GM19043 (cell line): ENCODE measurements around the gene DNMT3L.
"Not testable (repeated sequence)": the region's sequence is repeated elsewhere in the genome, so short reads cannot be mapped to it uniquely, and the experiment has no call there.

Experiments
- ATAC-seq: cut with Tn5 transposase; IDR thresholded peaks from one replicate; pipeline ENCODE4 v1.9.1; 2021; ENCODE audit warnings: low read depth; ENCODE audit not compliant: unreplicated experiment

Gene DNMT3L

DNA sequence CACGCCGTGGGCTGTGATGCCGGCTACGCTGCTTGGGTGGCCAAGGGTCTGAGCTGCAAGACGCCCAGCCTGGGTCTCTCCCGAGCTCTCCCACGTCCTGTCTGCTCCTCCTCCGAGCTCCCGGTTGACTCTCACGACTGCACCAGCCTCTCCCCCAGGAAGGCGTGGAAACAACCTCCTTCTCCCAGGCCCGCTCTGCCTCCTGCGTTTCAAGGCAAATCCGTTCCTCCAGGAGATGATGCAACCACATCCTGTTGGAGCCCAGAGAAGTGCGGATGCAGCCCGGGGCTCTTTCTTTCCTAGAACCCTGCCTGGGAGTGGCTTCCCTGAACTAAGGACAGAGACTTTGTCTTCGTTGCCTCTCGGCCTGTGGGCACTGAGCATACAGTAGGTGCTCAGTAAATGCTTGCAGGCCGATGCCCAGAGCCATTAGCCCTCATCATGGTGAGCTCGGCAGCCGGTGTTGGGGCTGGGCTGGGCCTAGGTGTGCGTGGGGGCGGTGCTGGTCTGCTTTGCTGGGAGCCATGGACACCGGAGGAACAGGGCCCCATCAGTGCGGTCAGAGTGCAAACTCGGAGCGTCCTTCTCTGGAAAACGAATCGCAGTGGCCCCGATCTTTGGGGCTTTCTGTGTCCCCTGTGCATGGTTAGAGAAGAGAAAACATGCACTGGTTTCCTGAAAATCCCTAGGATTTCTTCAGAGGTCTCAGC, 59.0 kb downstream of the DNMT3L start:
- not testable (repeated sequence) for ATAC-seq

DNA sequence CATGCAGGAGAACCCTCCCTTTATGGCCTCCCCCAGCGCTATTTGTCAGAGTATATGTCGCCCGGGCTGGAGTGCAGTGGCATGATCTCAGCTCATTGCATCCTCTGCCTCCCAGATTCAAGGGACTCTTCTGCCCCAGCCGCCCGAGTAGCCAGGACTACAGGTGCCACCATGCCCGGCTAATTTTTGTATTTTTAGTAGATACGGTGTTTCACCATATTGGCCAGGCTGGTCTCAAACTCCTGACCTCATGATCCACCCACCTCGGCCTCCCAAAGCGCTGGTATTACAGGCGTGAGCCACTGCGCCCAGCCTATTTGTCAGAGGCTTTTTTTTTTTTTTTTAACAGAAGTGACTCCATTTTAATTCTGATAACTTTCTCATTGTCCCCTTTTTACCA, 61.7 kb downstream of the DNMT3L start:
- not testable (repeated sequence) for ATAC-seq

DNA sequence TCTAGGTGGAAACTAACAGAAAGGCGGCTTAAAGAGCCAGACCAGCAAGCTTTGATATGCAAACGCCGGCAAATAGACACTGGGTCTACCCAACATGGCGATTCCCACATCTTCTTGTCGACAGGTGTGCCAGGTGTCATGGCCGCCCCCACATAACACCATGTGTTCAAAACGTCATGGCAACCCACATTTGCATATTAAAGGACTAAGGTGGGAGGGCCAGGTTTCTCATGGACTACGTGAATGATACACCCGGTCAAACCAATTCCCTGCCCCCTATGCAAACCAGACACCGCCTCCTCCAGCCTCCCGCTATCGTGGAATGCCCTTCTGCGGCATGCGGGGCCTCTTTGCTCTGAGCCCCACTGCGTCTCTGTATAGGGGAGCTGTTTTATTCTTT, 62.2 kb downstream of the DNMT3L start:
- ATAC-seq = no peak

- not testable (repeated sequence) for ATAC-seq
Observed at GRCh38 chr21:44197156-44197516, 64.6 kb downstream of the DNMT3L start.
